NCI-H748 treated with DMSO at 0.1 percent for 48 hours (cell line): ENCODE results near the gene RIMS1.
A peak's percentile ranks its signal among the peaks of the same experiment; 100 is the strongest.
"Not testable (repeated sequence)": the region's sequence is repeated elsewhere in the genome, so short reads cannot be mapped to it uniquely, and the experiment has no call there.

Experiments used
- DNase-seq: peaks from one replicate; lab custom pipeline; 2025; lab: John Stamatoyannopoulos, UW

Gene RIMS1

GRCh38 chr6:71977884-71978283 lies 91.5 kb downstream of the RIMS1 start:
- no peak for DNase-seq

- no peak for DNase-seq
These were observed 93.6 kb downstream of the RIMS1 start for GRCh38 chr6:71979911-71980310.

- DNase-seq: no peak
These were observed 96.0 kb downstream of the RIMS1 start for GRCh38 chr6:71982389-71982788.

- DNase-seq: no peak
These were observed 96.8 kb downstream of the RIMS1 start for GRCh38 chr6:71983131-71983530.

- DNase-seq: no peak
These were observed 108.4 kb downstream of the RIMS1 start for GRCh38 chr6:71994705-71995271.

GRCh38 chr6:71997341-71997740 lies 111.0 kb downstream of the RIMS1 start:
- DNase-seq: no peak

- no peak for DNase-seq
These were observed 116.1 kb downstream of the RIMS1 start for GRCh38 chr6:72002415-72002814.

DNA sequence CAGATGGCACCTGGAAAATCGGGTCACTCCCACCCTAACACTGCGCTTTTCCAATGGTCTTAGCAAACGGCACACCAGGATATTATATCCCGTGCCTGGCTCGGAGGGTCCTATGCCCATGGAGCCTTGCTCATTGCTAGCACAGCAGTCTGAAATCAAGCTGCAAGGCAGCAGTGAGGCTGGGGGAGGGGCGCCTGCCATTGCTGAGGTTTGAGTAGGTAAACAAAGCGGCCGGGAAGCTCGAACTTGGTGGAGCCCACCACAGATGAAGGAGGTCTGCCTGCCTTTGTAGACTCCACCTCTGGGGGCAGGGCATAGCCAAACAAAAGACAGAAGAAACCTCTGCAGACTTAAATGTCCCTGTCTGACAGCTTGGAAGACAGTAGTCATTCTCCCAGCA lies 120.2 kb downstream of the RIMS1 start:
- not testable (repeated sequence) for DNase-seq

- DNase-seq: no peak
These were observed 136.5 kb downstream of the RIMS1 start for GRCh38 chr6:72022830-72023229.

DNA sequence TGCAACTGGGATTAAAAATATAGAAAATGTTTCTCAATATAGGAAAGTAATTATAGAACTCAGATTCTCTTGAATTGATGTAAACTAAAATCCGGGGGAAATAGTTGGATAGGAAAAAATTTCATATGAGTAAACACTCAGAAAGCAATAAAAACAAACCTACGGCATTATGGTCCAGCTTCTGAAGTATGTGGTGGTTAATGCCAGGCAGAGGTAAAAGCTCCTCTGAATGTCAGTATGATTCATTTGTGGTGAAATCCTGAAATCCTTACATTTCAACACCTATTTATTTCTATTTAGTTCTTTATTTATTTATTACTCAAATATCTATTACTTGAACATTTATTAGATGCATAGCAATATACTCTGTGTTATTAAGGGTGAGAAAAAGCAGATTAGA lies 145.1 kb downstream of the RIMS1 start:
- DNase-seq: no peak

DNA sequence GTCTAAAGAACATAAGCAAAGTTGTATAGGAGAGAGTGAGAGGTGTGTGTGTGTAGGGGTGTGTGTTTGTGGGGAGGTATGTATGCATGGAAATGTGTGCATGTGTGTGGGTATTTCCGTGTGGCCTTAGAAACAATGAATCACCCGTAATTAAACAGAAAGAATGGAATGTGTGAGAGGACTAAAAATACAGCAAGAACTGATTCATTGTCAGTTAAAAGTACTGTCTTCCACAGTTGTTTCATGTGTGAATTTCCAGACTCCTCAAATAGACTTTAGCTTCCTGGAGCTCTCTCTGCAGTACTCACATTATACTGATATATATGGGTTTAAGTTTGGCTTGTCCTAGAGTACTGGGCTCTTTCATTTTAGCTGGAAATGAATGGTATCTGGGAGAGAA lies 145.7 kb downstream of the RIMS1 start:
- no peak for DNase-seq

GRCh38 chr6:72035486-72035885 lies 149.1 kb downstream of the RIMS1 start:
- DNase-seq: no peak

- DNase-seq: no peak
These were observed 149.6 kb downstream of the RIMS1 start for GRCh38 chr6:72035966-72036365.

DNA sequence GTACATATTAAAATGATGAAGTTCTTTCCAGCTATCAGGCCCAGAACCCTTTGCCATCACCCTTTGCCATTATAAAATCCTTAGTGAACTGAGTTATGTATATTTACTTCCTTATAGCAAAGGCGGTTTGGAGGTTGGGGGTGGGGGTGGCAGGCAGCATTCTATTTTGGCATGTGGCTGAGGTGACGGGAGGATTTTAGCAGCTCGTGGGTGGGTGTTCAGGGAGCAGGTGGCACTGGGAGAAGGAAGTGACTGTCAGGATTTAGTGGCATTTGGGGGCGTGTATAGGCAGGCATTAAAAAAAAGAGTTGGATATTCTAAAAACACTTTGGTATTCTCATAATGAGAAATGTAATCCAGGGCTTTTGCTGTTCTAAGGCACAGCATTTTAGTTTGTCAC lies 150.7 kb downstream of the RIMS1 start:
- DNase-seq: no peak

- peak; percentile 68 for DNase-seq
These were observed 153.8 kb downstream of the RIMS1 start for GRCh38 chr6:72040111-72040510.

DNA sequence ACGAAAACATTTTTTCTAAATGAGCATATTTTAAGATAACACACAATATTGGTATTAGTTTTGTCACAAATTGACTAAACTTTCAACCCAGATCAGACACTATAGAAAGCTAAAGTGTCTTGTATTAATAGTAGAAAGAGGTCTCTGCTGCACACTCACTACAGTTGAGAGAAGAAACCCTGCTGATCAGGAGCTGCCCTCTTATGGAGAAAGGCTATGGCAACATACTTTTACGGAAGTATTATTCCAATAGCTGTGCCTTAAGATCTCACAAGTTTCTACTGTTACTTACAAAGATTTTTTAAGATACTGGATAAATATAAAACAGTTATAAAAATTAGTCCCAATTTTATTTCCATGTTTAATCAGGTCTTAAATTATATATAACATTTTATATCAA lies 155.7 kb downstream of the RIMS1 start:
- peak; percentile 30 for DNase-seq

DNA sequence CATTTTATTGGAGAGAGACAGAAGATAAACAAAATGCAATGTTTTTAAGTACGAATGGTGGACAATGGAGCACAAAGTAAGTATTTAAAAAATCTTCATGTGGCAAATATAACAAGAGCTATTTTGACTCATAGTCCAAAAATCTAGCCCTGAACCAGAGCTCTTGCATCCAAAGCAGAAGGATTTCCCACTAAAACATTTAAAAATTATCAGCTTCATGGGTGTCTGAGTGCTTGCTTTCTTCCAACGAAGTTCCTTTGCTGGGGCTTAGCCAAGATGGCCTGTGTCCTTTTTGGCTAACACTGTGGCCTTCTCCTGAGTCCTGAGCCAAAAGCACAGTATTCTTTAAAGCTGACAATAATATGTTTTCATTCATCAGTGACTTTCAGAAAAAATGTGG lies 161.7 kb downstream of the RIMS1 start:
- DNase-seq: no peak

DNA sequence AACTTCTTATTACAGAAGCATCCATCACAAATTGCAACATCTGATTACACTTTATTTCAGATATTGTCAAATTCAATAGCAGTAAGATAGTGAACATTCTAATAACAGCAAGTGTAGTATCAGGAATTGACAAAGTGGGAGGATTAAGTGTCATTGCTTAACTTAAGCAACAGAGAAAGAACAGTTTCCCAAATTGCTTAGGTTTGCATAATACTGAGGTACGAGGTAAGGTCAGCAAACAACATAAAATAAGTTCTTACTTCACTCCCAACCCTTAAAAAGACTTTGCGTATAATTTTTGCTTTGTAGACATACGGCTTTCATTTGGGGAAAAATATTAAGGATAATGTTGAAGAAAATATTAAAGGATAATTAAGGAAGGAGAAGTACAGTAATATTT lies 163.0 kb downstream of the RIMS1 start:
- DNase-seq: no peak

- DNase-seq: no peak
These were observed 174.9 kb downstream of the RIMS1 start for GRCh38 chr6:72061286-72061685.

DNA sequence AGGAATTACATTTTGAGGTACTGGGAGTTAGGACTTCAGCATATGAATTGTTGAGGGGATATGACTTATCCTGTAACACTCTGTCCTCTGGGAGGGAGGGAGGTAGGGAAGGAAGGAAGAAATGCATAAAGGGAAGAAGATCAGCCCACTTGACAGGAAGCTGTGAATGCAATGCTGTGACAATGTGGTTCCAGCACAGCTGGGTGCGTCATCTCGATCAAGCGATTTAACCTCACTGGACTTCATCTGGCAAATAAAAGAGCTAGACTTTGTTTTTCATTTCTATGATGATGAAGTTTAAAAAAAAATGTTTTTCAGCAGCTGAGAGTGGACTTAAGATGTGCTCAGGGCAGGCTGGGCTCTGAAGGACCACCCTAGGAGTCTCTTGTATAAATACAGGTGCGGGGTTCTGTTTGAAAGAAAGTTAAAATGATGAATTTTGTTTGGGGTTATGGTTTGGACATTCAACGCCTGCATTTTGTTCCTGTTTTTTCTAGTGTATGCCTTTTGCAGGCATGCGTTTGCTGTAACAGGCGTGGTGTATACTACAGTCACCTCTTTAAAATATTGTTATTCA lies 178.1 kb downstream of the RIMS1 start:
- DNase-seq: no peak

DNA sequence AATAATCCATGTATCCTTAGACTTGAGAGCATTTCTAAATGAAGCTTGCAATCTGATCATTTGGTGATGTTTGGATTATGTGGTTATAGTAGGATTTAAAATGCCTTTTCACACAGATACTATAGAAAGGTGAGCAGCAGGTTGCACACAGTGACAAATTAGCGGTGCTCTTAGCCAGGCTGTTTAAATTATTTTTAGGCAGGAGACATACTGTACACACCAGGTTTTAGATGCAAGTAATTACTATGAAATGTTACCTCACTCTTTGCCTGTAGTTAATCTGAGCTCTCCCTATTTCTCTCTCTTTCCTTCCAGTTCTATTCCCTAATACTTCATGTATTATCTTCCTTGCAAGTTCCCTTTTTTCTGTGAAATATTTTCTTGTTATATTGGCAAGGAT lies 191.7 kb downstream of the RIMS1 start:
- DNase-seq: no peak

DNA sequence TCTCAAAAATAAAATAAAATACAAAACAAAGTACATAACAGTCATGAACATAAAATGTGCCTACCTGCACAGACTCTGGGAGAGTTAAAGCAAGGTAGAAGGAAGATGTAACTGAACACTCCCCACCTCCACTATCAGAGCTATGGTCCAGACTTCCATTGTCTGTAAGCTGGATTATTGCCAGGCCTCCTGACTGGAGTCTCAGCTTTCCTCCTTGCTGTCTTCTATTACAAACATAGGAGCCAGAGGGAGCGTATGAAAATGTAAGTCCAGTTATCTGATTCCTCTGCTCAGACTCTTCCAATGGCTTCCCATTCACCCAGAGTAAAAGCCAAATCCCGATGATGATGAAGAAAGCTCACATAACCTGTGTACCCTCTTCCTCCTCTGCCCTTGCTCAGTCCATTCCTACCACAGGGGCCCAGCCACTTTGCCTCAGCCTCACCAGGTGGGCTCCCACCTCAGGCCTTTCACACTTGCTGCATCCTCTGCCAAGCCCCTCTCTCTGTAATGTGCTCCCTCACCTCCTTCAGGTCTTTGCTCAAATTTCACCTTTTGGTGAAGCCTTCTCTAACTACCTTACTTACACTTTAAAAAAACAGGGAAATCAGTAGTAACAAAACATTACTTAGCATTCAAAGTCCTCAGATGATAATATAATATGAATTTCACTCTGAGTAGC lies 194.1 kb downstream of the RIMS1 start:
- DNase-seq: no peak

GRCh38 chr6:72081871-72082270 lies 195.5 kb downstream of the RIMS1 start:
- DNase-seq: no peak

DNA sequence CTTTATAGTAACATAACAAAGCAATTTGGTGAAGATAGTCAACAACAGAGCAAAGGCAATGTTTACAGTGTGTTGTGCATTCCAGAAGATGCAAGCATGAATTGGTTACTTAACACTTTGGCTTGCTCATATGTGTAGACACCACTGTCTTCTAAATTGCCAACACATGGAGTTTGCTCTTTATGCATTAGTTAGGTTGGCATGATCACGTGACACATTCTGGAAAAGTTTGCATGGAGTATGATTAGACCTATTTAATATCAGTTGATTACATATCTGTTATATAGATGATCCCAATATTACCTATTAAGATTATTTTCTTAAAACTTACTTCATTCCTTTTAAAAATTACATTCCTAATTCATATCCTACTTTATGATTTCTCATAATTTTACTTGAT lies 197.6 kb downstream of the RIMS1 start:
- DNase-seq: no peak
